SKM-1 (cell line): ENCODE results near the gene C11orf68.

Experiments used
- DNase-seq: peaks from one replicate; lab custom pipeline; 2025; ENCODE audit not compliant: unreplicated experiment; lab: John Stamatoyannopoulos, UW

The C11orf68 gene

GRCh38 chr11:65944767-65945166 lies 25.9 kb upstream of the C11orf68 start:
- no peak for DNase-seq

- DNase-seq = no peak
These were observed 25.3 kb upstream of the C11orf68 start for GRCh38 chr11:65944191-65944590.

- DNase-seq = no peak
These were observed 23.7 kb upstream of the C11orf68 start for GRCh38 chr11:65942531-65942930.

GRCh38 chr11:65941720-65942310 lies 23.0 kb upstream of the C11orf68 start:
- DNase-seq = no peak

- DNase-seq = no peak
These were observed 18.9 kb upstream of the C11orf68 start for GRCh38 chr11:65937766-65938165.

GRCh38 chr11:65934014-65934413 lies 15.2 kb upstream of the C11orf68 start:
- DNase-seq = no peak

GRCh38 chr11:65932558-65932919 lies 13.7 kb upstream of the C11orf68 start:
- no peak for DNase-seq

- no peak for DNase-seq
These were observed 13.1 kb upstream of the C11orf68 start for GRCh38 chr11:65931773-65932557.

- DNase-seq = no peak
These were observed 9.8 kb upstream of the C11orf68 start for GRCh38 chr11:65928667-65929066.

GRCh38 chr11:65927904-65928397 lies 9.1 kb upstream of the C11orf68 start:
- DNase-seq = no peak

- no peak for DNase-seq
These were observed 6.5 kb upstream of the C11orf68 start for GRCh38 chr11:65925397-65925796.

GRCh38 chr11:65922565-65922964 lies 3.7 kb upstream of the C11orf68 start:
- DNase-seq = no peak

- no peak for DNase-seq
These were observed 3.0 kb upstream of the C11orf68 start for GRCh38 chr11:65921876-65922275.

- no peak for DNase-seq
These were observed 2.2 kb upstream of the C11orf68 start for GRCh38 chr11:65921033-65921555.

GRCh38 chr11:65920372-65920802 lies 1.5 kb upstream of the C11orf68 start:
- DNase-seq = no peak

GRCh38 chr11:65919573-65920371 lies 910 bp upstream of the C11orf68 start:
- no peak for DNase-seq

- peak; percentile 94 for DNase-seq
These were observed 295 bp upstream of the C11orf68 start, which contains the start of gene DRAP1 for GRCh38 chr11:65919141-65919572. TSS of gene DRAP1 (plus strand) at chr11:65919426. CDS start at chr11:65919502, 76 bp downstream.

- no peak for DNase-seq
These were observed 1.2 kb downstream of the C11orf68 start for GRCh38 chr11:65917434-65918210.

- no peak for DNase-seq
These were observed 1.8 kb downstream of the C11orf68 start for GRCh38 chr11:65917077-65917433.

GRCh38 chr11:65916391-65916790 lies 2.5 kb downstream of the C11orf68 start:
- no peak for DNase-seq

GRCh38 chr11:65915821-65916251 lies 3.0 kb downstream of the C11orf68 start:
- no peak for DNase-seq
